GM19397 (cell line): ENCODE measurements around the gene STXBP4.
A peak's percentile ranks its signal among the peaks of the same experiment; 100 is the strongest.

Experiments
- ATAC-seq: cut with Tn5 transposase; IDR thresholded peaks from one replicate; pipeline ENCODE4 v1.9.1; 2021; ENCODE audit warnings: mild to moderate bottlenecking, moderate library complexity; ENCODE audit not compliant: unreplicated experiment

Gene STXBP4, protein sequence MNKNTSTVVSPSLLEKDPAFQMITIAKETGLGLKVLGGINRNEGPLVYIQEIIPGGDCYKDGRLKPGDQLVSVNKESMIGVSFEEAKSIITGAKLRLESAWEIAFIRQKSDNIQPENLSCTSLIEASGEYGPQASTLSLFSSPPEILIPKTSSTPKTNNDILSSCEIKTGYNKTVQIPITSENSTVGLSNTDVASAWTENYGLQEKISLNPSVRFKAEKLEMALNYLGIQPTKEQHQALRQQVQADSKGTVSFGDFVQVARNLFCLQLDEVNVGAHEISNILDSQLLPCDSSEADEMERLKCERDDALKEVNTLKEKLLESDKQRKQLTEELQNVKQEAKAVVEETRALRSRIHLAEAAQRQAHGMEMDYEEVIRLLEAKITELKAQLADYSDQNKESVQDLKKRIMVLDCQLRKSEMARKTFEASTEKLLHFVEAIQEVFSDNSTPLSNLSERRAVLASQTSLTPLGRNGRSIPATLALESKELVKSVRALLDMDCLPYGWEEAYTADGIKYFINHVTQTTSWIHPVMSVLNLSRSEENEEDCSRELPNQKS

DNA sequence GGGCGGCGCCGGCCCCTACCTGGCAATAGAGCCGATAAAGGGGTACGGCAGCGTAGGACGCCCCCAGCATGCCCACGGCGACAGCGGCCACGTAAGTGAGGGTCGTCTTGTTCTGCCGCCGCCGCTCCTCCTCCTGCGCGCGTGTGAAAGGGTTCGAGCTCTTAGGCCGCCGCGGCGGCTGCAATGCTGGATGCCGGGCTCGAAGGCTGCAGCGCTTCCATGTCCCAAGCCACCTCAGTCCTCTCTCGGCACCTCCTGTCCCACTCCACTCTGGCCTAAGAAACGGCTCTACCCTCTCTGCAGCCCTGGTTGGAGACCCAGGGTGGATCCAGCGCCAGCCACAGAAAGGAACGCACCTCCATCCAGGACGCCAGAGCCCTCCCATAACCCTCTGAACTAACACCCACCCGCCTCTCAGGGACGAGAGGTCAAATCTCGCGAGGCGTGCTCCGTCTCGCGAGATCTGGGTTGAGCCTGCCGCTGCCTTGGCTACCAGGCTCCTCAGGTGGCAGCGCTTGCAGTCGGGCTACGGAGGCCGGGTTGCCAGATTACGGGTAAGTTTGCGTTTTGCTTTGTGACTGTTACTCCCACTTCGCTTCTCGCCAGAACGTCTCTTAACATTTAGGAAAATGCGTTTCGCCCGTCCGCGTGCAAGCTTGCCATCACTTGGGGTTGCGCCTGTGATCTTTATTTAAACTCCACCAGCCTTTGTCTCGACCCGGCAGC is at the start of gene STXBP4, which contains the start of gene COX11:
TSS of gene STXBP4 (plus strand) at position 504 of the 726 bp plus-strand sequence. CDS start 17,455 bp downstream, outside the sequence.
TSS of gene COX11 (minus strand) at position 393 of the 726 bp plus-strand sequence. CDS start at position 385, 8 bp downstream.
- ATAC-seq, result peak; percentile 94

DNA sequence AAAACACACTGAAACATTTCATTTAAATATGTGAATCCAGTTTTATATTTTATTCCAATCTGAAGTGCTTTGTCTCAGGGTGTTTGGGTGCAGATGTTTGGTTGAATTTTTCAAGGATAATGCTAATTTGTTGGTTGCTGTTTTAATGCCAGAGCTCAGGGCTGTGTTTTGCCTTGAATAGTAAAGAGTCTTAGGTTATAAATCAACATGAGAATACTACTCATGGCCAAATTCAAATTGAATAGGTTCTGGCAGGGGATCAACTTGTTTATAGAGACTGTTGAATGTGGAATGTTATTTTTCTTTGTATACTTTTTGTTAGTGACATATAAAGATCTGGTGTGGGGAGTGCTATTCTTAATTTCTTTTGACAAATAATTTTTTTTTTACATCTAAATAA is 49.1 kb upstream of the STXBP4 start:
- ATAC-seq, result no peak

DNA sequence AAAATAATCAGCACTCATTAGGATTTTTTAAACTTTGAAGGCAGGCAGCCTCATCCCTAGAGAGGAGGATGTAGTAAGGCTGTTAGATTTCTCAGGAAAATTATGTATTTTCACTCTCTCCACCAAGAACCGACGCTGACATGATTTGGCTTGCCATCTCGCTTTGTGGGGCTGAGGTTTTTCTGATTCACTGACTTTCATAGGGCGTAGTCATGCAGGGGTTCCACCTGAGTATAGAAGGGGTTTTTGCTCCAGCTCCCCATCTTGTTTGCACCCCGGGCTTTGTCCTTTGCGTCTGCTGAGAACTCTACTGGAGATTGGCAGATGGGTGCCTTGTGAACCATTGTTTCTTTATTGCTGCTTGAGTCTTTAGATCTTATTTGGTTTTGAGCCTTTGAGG is 47.7 kb upstream of the STXBP4 start:
- ATAC-seq, result no peak

DNA sequence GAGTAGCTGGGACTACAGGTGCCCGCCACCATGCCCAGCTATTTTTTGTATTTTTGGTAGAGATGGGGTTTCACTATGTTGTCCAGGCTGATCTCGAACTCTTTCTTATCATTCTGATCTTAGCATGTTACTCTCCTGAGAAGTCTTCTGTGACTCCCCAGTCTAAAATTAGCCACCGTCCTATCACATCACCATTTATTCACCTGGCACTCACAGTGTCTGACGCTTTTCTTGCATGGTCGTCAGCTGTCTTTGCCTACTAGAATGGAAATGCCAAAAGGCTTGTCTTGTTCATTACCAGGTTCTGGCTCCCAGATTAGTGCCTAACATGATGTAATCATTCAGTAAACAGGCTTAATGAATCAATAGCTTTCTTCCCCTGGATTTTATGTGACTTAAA is 44.2 kb upstream of the STXBP4 start:
- no peak for ATAC-seq

DNA sequence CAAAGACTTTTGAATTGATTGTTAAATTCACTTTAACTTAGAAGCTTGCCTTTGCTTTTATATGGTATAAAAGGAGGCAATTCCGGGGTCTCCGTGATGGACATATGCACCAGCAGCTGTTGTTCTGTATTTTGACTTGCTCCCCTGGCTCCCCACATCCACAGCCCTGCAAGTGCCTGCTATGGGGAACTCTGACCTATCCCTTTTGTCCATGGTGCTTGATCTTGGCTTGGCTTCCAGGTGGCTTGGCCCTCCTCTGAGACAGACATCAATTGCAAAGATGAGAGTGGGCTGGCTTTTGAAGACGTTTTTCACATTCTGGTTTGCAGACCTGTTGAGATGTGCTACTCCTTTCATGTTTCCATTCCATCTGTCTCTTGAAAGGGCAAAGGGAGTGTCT is 41.0 kb upstream of the STXBP4 start:
- no peak for ATAC-seq

DNA sequence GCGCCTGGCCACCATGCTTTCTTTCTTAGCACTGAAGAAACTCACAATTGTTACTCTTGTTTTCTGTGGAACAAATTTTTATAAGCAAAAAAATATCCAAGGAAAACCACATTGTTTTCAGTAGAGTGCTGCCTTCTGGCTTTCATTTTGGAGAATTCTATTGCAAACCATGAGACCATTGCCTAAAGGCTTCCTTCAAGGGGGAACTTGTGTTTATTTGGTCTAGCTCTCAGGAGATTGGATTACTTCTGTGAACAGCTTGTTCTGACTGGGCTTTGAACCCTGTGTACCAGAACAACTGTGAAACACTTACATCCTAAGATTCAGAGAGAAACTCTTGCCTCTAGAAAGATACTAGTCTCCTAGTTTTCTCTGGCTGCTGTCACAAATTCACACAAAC is 35.9 kb upstream of the STXBP4 start:
- no peak for ATAC-seq

DNA sequence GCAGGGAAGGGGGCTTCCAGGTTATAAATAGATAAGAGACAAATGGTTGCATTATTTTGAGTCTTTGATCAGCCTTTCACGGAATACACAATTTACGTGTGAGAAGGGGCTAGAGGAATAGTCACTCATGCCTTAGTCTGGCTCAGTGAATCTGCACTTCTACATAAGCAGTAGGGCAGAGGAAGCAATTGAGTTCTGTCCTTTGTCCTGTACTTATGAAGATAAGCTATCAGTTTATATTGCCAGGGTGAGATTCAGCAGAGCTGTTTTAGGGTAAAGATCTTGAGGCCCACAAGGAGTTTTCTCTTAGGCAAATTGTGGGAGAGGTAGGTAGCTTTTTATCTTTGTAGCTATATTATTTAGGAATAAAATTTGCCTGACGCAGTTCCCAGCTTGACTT is 34.6 kb upstream of the STXBP4 start:
- ATAC-seq, result no peak

DNA sequence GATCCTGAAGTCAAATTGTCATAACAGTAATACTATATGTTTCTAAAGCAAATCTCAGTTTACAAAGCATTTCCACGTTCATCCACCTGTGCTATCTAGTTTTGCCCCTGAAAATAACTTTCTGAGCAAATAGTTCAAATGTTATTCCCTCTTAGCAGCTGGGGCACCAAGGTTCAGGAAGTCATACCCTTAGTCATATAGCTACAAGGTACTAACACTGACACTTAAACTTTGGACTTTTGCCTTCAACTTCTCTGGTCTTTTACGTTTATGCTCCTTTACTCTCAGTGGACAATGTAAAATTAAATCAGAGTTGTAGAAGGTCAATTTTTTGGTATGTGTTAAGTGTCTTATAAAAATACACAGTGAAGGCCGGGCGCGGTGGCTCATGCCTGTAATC is 33.1 kb upstream of the STXBP4 start:
- no peak for ATAC-seq

DNA sequence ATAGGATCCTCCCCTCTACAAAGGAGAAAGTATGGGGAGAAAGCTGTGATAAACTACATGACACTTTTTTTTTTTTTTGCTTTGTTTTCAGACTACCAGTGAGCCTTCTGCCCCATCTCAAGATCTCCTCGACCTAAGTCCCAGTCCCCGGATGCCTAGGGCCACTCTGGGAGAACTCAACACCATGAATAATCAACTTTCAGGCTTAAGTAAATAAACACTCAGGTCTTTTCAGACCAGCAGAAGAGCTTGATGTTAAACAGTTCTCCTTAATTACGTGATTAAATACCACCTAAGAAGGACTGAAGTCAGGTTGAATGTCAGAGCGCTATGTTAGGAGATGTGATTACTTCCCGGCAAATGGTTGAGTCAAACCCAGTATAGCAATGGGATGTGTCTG is 31.5 kb upstream of the STXBP4 start:
- ATAC-seq, result no peak

DNA sequence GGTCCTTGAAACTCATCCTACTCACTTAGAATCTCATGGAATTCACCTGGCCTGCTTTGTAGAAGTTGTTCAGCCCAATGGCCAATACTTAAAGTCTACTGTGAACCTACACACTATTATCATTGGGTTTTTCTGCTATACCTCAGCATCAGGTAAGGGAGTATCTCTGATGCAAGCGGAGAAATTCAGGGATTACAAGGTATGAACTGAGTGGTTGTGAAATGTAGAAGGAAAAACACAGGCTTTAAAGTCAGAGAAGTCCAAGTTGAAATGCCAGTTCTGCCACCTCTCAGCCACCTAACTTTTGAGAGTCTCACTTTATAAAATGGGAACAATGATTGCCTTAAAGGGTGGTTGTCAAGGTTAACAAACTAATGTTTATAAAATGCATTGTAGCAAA is 31.1 kb upstream of the STXBP4 start:
- ATAC-seq, result no peak

DNA sequence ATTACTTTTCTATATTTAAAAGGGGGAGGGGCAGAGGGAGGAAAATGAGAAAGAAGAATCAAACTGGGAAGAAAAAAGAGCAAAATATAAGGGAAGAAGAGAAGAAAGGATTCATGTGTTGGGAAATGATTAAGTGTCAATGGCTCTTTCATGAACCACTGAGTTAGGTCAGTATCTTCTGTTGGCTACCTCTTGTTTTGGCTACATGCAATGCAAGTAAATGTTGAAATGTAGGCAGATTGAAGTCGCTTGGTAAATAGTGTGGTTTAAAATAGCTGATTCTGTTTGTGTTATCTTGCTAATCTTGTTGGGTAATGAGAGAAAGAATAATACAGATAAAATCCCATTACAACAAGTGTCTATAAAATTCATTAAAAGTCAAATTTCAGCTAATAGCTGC is 27.3 kb upstream of the STXBP4 start:
- ATAC-seq, result no peak

DNA sequence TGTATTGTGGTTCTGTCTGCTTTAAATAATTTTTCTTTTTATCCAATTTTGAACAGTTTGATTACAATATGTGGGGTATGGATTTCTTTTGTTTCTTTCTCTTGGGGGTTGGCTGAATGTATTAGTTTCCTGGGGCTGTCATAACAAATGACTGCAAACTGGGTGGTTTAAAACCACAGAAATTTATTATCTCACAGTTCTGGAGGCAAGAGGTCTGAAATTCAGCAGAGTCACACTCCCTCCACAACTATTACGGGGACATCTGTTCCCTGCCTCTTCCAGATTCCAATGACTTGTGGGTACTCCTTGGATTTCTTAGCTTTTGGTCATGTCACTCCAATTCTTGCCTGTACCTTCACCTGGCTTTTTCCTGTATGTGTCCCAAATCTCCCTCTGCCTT is 23.8 kb upstream of the STXBP4 start:
- no peak for ATAC-seq

DNA sequence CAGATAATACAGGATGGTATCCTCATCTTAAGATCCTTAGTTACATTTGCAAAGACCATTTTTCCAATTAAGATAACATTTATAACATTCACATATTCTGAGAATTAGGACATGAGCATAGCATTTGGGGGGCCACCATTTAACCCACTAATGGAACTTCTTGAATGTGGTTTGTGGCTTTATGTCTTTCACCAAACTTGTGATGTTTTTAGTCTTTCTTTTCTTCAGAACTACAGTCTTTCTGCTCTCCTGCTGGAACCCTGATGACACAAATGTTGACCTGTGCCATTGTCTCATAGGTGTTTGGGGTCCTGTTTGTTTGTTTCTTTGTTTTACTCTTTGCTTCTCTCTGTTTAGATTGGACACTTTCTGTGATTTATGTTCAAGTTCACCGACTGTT is 23.3 kb upstream of the STXBP4 start:
- ATAC-seq, result no peak

DNA sequence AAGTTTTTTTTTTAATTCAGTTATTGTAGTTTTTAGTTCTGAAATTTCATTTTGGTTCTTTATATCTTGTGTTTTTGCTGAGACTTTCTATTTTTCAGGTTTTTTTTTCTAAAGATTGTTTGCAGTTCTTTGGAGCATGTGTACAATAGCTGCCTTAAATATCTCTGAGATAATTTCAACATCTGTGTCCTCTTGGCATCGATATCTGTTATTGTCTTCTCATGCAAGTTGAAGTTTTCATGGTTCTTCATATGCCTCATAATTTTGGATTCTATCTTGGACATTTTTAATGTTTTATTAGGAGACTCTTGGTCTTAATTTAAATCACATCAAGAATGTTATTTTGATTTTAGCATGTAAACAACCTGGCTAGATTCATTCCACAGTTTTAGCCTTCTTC is 22.9 kb upstream of the STXBP4 start:
- ATAC-seq, result no peak

DNA sequence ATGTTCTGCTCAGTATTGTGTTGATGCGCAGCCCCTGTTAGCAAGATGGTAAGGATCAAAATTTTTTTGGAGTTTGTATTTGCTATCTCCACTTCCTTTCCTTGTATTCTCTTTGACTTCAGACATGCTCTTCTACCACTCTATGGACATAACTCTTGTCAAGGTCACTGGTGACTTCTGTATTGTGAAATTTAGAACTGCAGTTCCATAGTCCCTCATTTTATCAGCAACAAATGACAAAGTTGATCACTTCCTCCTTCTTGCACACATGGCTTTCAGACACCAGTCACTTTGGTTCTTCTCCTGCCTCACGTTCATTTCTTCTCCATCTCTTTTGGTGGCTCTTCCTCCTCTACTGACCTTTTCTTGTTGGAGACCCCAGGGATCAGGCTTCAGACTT is 21.2 kb upstream of the STXBP4 start:
- no peak for ATAC-seq

DNA sequence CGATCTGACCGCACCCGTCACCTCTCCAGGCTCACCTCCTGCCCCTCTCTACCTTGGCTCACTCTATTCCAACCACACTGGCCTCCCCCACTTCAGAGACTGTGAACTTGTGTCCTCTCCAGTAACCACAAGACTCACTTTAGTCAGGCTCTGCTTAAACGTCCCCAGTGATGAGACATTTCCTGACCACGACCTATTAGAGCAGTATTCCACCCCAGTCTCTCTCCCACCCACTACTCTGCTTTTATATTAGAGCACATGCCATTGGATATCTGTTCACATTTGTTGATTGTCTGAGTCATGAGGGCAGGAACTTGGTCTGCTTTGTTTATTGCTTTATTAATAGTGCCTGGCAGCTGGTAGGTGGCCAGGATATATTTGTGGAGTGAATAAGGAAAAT is 20.2 kb upstream of the STXBP4 start:
- no peak for ATAC-seq

DNA sequence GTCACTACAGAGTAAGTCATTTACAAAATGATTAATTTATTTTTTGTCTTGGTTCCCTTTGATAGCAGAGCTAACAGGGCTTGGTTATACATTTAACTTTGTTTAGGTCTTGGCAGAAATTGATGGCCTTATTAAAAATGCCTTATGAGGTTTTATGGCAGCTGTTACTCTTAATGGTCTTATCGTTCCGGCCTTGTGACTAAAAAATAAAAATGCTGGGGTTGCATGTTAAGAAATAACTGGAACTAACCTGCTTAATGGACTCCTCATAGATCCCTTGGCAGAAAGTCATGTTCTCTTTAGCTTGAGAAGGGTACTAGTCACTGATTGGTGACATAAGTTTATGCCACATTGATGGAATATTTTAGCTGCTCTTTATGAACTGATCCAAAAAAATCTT is 18.4 kb upstream of the STXBP4 start:
- ATAC-seq, result no peak

DNA sequence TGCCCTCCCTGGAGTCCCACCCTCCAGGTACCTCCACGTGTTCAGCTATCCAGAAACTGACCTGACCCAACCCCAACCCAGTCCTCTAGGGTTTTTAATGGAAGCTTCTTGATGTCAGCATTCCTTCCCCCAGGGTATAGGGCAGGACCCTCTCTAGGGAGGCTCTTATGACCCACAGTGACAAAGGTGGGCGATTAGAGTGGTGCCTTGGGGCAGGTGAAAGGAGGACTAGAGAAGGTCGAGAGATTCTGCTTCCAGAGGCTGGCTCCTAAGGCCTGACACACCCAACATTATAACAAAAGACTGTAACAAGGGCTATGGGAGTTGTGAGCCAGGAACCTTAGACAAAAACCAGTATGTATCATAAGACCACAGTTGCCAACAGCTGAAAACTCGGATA is 17.3 kb upstream of the STXBP4 start:
- ATAC-seq, result no peak

DNA sequence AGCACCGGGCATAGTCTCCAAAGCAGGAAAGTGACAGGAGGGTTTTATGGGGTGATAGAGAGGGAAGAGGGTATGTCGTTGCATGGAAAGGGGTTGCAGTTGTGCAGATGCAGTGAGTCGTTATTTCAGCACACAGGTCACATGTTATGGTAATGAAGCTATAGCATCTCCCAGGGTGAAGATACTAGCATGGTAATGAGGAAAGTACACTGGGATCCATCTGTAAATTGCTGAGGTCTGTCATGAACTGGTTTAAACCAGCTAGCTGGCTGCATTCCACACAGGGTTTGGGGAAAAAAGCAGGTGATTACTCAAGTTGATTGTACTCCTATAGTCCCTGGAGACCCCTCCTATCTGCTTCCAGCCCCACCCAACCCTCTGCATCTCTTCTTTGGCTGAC is 11.8 kb upstream of the STXBP4 start:
- no peak for ATAC-seq

DNA sequence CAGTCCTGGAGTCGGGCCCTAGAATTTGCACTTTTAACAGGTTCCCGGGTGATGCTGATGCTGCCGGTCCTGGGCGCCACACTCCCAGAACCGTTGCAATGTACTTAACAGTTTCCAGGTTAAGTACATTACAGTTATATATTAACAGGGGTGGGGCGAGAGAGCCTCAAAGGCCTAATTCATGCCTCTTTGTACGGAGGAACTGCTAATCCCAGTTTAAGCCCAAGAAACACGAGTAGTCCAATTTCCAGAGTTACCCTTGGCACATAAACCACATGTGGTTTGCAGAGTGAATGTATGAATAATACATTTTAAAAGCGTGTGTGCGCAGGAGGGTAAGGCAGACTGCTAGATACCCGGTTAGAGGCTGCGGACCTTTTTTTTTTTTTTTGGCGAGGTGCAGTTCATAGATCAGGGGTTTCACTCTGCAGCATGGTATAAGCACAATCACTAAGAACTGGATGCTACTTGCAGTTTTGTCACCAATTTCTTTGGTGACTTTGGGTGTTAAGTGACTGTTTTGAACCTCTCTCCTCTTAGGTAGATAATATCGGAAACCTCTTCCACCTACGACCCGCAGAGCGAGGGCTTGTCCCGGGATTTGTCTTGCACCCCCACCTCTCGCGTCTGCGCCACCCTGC is 824 bp upstream of the STXBP4 start:
- peak; percentile 15 for ATAC-seq

DNA sequence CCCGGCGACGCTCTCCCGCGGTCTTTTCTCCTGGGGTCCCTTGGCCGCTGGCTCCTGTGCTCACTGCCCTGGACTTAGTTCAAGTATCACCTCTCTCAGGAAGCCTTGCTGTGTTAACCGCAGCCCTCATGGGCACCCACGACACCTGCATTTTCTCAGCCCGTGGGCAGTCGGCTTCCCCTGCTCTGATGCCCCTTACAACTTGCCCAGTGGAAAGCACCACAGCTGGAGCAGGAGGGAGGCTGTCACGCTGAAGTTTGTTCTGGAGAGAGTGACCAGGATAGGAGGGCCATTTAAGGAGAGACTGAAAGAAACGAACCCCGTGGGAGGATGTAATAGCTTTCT is 395 bp downstream of the STXBP4 start:
- ATAC-seq, result peak; percentile 32
